K562 (cell line): ENCODE measurements around the gene TXNDC8. TPM values are rescaled to one million over a fixed set of nuclear protein-coding genes. Genes with fewer than 3 reads are reported as not detected.

ENCODE experiments used
- ATAC-seq: fragments of 200-7000 bp; cut with Tn5 transposase; 3 replicates; pipeline ENCODE4 v1.9.1; 2020; ENCODE audit warnings: moderate library complexity
- BruUV-seq: library from RNA; stranded (reverse); fragments of 400-500 nt; replicated peaks from 2 replicates; lab custom pipeline; 2021; lab: Mats Ljungman, UMichigan
- CTCF ChIA-PET: fragments of 300-600 bp; formaldehyde crosslinking; extraction: SDS; loops from one replicate; lab custom pipeline; 2021; ENCODE audit warnings: low intra/inter-chr PET ratio; lab: Yijun Ruan, JAX
- POLR2A ChIA-PET: fragments of 300-600, 350-650 bp; sonication (Branson Sonifier 250); formaldehyde crosslinking; extraction: SDS; loops from one replicate; lab custom pipeline; 2021; ENCODE audit warnings: antibody characterized with exemption, inconsistent platforms; lab: Yijun Ruan, JAX
- DNase-seq, 4 experiments: peaks; one replicate each; pipeline versions ENCODE4 v3.0.0 to v3.0.0-alpha.2; 2011 to 2018; ENCODE audit warnings: low spot score in 3 of 4, mixed read lengths in 3 of 4; ENCODE audit errors: extremely low read depth in 1 of 4
- FAIRE-seq: peaks from 2 replicates; lab custom pipeline; 2011; peaks lifted over from hg19 to GRCh38; lab: Jason Lieb, UNC
- H2AFZ ChIP-seq: 2 replicates; pipeline ENCODE4 v1.6.0; 2011; ENCODE audit warnings: low read depth, low read length, control low read depth, inconsistent platforms
- H3K27ac ChIP-seq: fragments of 200-600 bp; 3 replicates; pipeline ENCODE4 v1.8.0; 2011; ENCODE audit warnings: low read depth, mild to moderate bottlenecking, control low read depth, inconsistent platforms, low read length, moderate library complexity, mixed read lengths; ENCODE audit errors: extremely low read depth
- H3K27me3 ChIP-seq, 2 experiments: fragments of 300-600 bp in 1 of 2; 2 replicates in 1 of 2; 3 replicates in 1 of 2; pipeline versions ENCODE4 v1.6.0 to v1.8.0; 2011; ENCODE audit warnings: inconsistent platforms in 2 of 2, low read length in 2 of 2, mild to moderate bottlenecking in 1 of 2, mixed read lengths in 1 of 2, moderate library complexity in 1 of 2; ENCODE audit not compliant: control insufficient read depth in 2 of 2, insufficient read depth in 2 of 2
- H3K36me3 ChIP-seq: fragments of 300-600 bp; 3 replicates; pipeline ENCODE4 v1.8.0; 2011; ENCODE audit warnings: mild to moderate bottlenecking, low read length, inconsistent platforms; ENCODE audit not compliant: control insufficient read depth, insufficient read depth
- H3K4me1 ChIP-seq, 2 experiments: fragments of 200-600 bp in 1 of 2; replicated peaks in 1 of 2; 2 replicates in 1 of 2; 3 replicates in 1 of 2; pipeline versions ENCODE4 v1.5.1 to v1.8.0; 2011; ENCODE audit warnings: inconsistent platforms in 2 of 2, low read length in 2 of 2, mild to moderate bottlenecking in 1 of 2, mixed read lengths in 1 of 2, moderate library complexity in 1 of 2; ENCODE audit not compliant: control insufficient read depth in 2 of 2, insufficient read depth in 2 of 2
- H3K4me2 ChIP-seq: 2 replicates; pipeline ENCODE4 v1.6.1; 2011; ENCODE audit warnings: low read length, control low read depth, inconsistent platforms, mixed read lengths; ENCODE audit not compliant: insufficient read depth
- H3K4me3 ChIP-seq: fragments of 200-600 bp; sonication (generic), shearing (Covaris generic); 2 replicates; pipeline ENCODE4 v1.5.1; 2016; ENCODE audit warnings: control low read depth, inconsistent platforms
- H3K79me2 ChIP-seq: fragments of 200-600 bp; 3 replicates; pipeline ENCODE4 v1.8.0; 2011; ENCODE audit warnings: low read length, inconsistent platforms; ENCODE audit not compliant: control insufficient read depth, insufficient read depth
- H3K9ac ChIP-seq, 2 experiments: 2 replicates each; pipeline versions ENCODE4 v1.6.0 to v1.6.1; 2011; ENCODE audit warnings: low read depth in 2 of 2, low read length in 2 of 2, control low read depth in 1 of 2, inconsistent platforms in 1 of 2, mild to moderate bottlenecking in 1 of 2, mixed read lengths in 1 of 2; ENCODE audit not compliant: insufficient read depth in 1 of 2
- H3K9me1 ChIP-seq: one replicate; pipeline ENCODE4 v1.6.0; 2011; ENCODE audit warnings: inconsistent platforms, mild to moderate bottlenecking, low read length, moderate library complexity; ENCODE audit not compliant: control insufficient read depth, insufficient read depth
- H3K9me3 ChIP-seq: replicated peaks from 2 replicates; pipeline ENCODE4 v1.5.1; 2011; ENCODE audit warnings: low read depth, low read length, inconsistent platforms; ENCODE audit not compliant: control insufficient read depth, insufficient read depth
- H4K20me1 ChIP-seq: replicated peaks from 2 replicates; pipeline ENCODE4 v1.6.1; 2011; ENCODE audit warnings: low read length, inconsistent platforms, mixed read lengths; ENCODE audit not compliant: control insufficient read depth, insufficient read depth
- DMBX1 ChIP-seq: fragments of 250-450 bp; sonication (Bioruptor Pico); IDR thresholded peaks from 2 replicates; pipeline ENCODE4 v1.8.0; 2022; ENCODE audit warnings: inconsistent platforms, mild to moderate bottlenecking, moderate library complexity, borderline replicate concordance
- ELF2 ChIP-seq: fragments of 250-450 bp; sonication (Bioruptor Pico); IDR thresholded peaks from 2 replicates; pipeline ENCODE4 v1.5.0; 2021; ENCODE audit warnings: mild to moderate bottlenecking
- HDAC8 ChIP-seq: fragments of 450-650 bp; IDR thresholded peaks from 2 replicates; pipeline ENCODE4 v1.6.1; 2016; ENCODE audit warnings: mild to moderate bottlenecking, missing genetic modification characterization, moderate library complexity, missing compliant biosample characterization
- PTTG1 ChIP-seq: fragments of 450-650 bp; IDR thresholded peaks from 2 replicates; pipeline ENCODE4 v1.6.1; 2016; ENCODE audit warnings: low read depth, mild to moderate bottlenecking, missing genetic modification characterization, missing compliant biosample characterization
- TEAD4 ChIP-seq, 2 experiments: sonication (generic) in 1 of 2; formaldehyde crosslinking in 1 of 2; IDR thresholded peaks; 2 replicates each; pipeline versions ENCODE4 v1.6.1 to v1.8.0; 2012 to 2022; ENCODE audit warnings: borderline replicate concordance in 1 of 2, inconsistent platforms in 1 of 2, low read length in 1 of 2, mild to moderate bottlenecking in 1 of 2, missing genetic modification reagents in 1 of 2
- TSC22D4 ChIP-seq: fragments of 450-650 bp; IDR thresholded peaks from 2 replicates; pipeline ENCODE4 v1.6.1; 2016; ENCODE audit warnings: missing genetic modification characterization, missing biosample characterization, control low read depth
- ZNF717 ChIP-seq: fragments of 250-450 bp; sonication (Bioruptor Pico); IDR thresholded peaks from 2 replicates; pipeline ENCODE4 v1.5.0; 2021
- WGBS: fragments of 100-300 bp; shearing (Covaris generic); methylation state at CpG from one replicate; pipeline ENCODE4 v1.1.6; 2016; ENCODE audit warnings: low coverage, mixed read lengths; ENCODE audit not compliant: insufficient coverage; ENCODE audit errors: missing lambda C conversion rate; 5-methylcytosine and 5-hydroxymethylcytosine counted together
- in situ Hi-C: fragments of 300-500 bp; cut with MboI; formaldehyde crosslinking; loops from 4 replicates; pipeline ENCODE4 v1.15.0; 2018; ENCODE audit warnings: inconsistent platforms, mixed read lengths
- intact Hi-C: fragments of 100-400 bp; cut with micrococcal nuclease; formaldehyde crosslinking; loops from 2 replicates; pipeline ENCODE4 v1.14.2; 2022
- polyA plus RNA-seq, 8 experiments: library from polyadenylated mRNA; depleted of rRNA in 4 of 8; stranded (reverse) in 5 of 8; unstranded in 3 of 8; fragments of >200 nt; fragmentation: Nextera tagmentation in 2 of 8; fragmentation: Illumina TruSeq in 1 of 8; extraction: Ambion mirVana in 2 of 8; extraction: Trizol in 1 of 8; gene quantifications; 2 replicates each; pipeline versions ENCODE4 v1.2.1 to v1.2.3, GENCODE V29; 2011 to 2014; ENCODE audit warnings: inconsistent platforms in 1 of 8, missing spikeins in 1 of 8
- total RNA-seq, 7 experiments: library from RNA; depleted of rRNA in 6 of 7; stranded (reverse); fragments of >200 nt in 6 of 7; fragmentation: Illumina TruSeq in 2 of 7; extraction: Trizol in 2 of 7; gene quantifications; 2 replicates each; pipeline versions ENCODE4 v1.2.1 to v1.2.3, GENCODE V29; 2011 to 2021; ENCODE audit warnings: low replicate concordance in 1 of 7
- TF ChIP-seq, protein P1 (sequence below): sonication (generic); formaldehyde crosslinking; IDR thresholded peaks from 2 replicates; pipeline ENCODE4 v1.4.0; 2020; ENCODE audit warnings: mild to moderate bottlenecking, missing genetic modification reagents
- TF ChIP-seq, protein P2 (sequence below): fragments of 250-450 bp; sonication (Bioruptor Pico); IDR thresholded peaks from 2 replicates; pipeline ENCODE4 v1.8.0; 2021; ENCODE audit warnings: mild to moderate bottlenecking, moderate library complexity
- TF ChIP-seq, protein P3 (sequence below): sonication (generic); formaldehyde crosslinking; IDR thresholded peaks from 2 replicates; pipeline ENCODE4 v1.8.0; 2022; ENCODE audit warnings: missing genetic modification reagents, mild to moderate bottlenecking, borderline replicate concordance
- TF ChIP-seq, protein P4 (sequence below): fragments of 450-650 bp; formaldehyde crosslinking; IDR thresholded peaks from 2 replicates; pipeline ENCODE4 v1.4.0; 2022; ENCODE audit warnings: missing genetic modification characterization
- TF ChIP-seq, protein P5 (sequence below): fragments of 250-450 bp; sonication (Bioruptor Pico); IDR thresholded peaks from 2 replicates; pipeline ENCODE4 v1.5.0; 2022; ENCODE audit warnings: mild to moderate bottlenecking

The TXNDC8 gene
- total and polyA plus RNA-seq, 9 of the 15 experiments (the other 6 are each of a cell fraction or from before 2014, with no cell fraction given) = not detected

DNA sequence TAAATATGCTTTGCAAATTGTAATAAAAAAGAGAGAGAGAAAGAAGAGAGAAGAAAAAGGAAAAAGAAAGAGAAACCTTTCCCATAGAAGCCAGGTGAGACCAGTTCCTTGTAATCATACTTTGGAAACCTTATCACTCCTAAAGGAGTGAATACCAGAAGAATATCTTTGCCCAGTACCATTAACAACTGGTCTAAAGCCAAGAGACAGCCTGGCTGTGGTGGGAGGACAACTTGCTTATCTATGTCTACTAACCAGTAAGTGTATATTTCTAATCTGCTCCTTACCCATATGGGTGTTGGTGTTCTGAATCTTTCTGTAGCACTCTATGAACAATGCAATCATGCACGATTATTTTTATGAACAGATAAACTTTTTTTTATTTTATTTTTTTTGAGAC, 70.9 kb downstream of the TXNDC8 start:
- no peak for ATAC-seq
- intact Hi-C loops = no loop called here
- H2AFZ ChIP-seq = no peak overlapping the region

More for the DNA sequence above, 70.9 kb downstream of the TXNDC8 start:
- H3K9me3 ChIP-seq = no peaks in the 10 kb centered on the region
- no peaks in the 10 kb centered on the region for H3K79me2 ChIP-seq
- H3K9ac ChIP-seq = no peak overlapping the region
- WGBS = no CpG with 5 or more reads among the region's 1 CpG
- in situ Hi-C loops = no loop called here
- no peaks in the 10 kb centered on the region; a peak in 1 of 5 replicates for H3K4me1 ChIP-seq
- TF ChIP-seq, protein P1, sequence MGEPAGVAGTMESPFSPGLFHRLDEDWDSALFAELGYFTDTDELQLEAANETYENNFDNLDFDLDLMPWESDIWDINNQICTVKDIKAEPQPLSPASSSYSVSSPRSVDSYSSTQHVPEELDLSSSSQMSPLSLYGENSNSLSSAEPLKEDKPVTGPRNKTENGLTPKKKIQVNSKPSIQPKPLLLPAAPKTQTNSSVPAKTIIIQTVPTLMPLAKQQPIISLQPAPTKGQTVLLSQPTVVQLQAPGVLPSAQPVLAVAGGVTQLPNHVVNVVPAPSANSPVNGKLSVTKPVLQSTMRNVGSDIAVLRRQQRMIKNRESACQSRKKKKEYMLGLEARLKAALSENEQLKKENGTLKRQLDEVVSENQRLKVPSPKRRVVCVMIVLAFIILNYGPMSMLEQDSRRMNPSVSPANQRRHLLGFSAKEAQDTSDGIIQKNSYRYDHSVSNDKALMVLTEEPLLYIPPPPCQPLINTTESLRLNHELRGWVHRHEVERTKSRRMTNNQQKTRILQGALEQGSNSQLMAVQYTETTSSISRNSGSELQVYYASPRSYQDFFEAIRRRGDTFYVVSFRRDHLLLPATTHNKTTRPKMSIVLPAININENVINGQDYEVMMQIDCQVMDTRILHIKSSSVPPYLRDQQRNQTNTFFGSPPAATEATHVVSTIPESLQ (CRISPR knock-in tag) = no peak
- TF ChIP-seq, protein P2, sequence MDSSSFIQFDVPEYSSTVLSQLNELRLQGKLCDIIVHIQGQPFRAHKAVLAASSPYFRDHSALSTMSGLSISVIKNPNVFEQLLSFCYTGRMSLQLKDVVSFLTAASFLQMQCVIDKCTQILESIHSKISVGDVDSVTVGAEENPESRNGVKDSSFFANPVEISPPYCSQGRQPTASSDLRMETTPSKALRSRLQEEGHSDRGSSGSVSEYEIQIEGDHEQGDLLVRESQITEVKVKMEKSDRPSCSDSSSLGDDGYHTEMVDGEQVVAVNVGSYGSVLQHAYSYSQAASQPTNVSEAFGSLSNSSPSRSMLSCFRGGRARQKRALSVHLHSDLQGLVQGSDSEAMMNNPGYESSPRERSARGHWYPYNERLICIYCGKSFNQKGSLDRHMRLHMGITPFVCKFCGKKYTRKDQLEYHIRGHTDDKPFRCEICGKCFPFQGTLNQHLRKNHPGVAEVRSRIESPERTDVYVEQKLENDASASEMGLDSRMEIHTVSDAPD = no peak
- TF ChIP-seq HDAC8 (tag) (no peak), TEAD4 (IDR thresholded peaks at IDR 0.05; ENCODE audit: low read length) (no peak), TEAD4 (CRISPR knock-in tag; IDR thresholded peaks at IDR 0.05; ENCODE audit: borderline replicate concordance) (no peak), TSC22D4 (tag) (no peak), ELF2 (no peak), PTTG1 (tag) (no peak), ZNF717 (CRISPR knock-in tag) (no peak), DMBX1 (CRISPR knock-in tag) (no peak)
- TF ChIP-seq, protein P3, sequence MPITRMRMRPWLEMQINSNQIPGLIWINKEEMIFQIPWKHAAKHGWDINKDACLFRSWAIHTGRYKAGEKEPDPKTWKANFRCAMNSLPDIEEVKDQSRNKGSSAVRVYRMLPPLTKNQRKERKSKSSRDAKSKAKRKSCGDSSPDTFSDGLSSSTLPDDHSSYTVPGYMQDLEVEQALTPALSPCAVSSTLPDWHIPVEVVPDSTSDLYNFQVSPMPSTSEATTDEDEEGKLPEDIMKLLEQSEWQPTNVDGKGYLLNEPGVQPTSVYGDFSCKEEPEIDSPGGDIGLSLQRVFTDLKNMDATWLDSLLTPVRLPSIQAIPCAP (CRISPR knock-in tag) = no peak
- TF ChIP-seq, protein P4, sequence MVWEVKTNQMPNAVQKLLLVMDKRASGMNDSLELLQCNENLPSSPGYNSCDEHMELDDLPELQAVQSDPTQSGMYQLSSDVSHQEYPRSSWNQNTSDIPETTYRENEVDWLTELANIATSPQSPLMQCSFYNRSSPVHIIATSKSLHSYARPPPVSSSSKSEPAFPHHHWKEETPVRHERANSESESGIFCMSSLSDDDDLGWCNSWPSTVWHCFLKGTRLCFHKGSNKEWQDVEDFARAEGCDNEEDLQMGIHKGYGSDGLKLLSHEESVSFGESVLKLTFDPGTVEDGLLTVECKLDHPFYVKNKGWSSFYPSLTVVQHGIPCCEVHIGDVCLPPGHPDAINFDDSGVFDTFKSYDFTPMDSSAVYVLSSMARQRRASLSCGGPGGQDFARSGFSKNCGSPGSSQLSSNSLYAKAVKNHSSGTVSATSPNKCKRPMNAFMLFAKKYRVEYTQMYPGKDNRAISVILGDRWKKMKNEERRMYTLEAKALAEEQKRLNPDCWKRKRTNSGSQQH = no peak
- TF ChIP-seq, protein P5, sequence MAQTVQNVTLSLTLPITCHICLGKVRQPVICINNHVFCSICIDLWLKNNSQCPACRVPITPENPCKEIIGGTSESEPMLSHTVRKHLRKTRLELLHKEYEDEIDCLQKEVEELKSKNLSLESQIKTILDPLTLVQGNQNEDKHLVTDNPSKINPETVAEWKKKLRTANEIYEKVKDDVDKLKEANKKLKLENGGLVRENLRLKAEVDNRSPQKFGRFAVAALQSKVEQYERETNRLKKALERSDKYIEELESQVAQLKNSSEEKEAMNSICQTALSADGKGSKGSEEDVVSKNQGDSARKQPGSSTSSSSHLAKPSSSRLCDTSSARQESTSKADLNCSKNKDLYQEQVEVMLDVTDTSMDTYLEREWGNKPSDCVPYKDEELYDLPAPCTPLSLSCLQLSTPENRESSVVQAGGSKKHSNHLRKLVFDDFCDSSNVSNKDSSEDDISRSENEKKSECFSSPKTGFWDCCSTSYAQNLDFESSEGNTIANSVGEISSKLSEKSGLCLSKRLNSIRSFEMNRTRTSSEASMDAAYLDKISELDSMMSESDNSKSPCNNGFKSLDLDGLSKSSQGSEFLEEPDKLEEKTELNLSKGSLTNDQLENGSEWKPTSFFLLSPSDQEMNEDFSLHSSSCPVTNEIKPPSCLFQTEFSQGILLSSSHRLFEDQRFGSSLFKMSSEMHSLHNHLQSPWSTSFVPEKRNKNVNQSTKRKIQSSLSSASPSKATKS = no peak
- H3K27me3 ChIP-seq = no peaks in the 10 kb centered on the region
- no peak overlapping the region for H3K4me3 ChIP-seq
- CTCF ChIA-PET = no interaction called here
- no peak for FAIRE-seq
- no peaks in the 10 kb centered on the region for H4K20me1 ChIP-seq
- H3K27ac ChIP-seq = no peak overlapping the region
- no peak for DNase-seq
- no TSS peak for BruUV-seq
- POLR2A ChIA-PET = no interaction called here
- no peaks in the 10 kb centered on the region for H3K36me3 ChIP-seq
- no peaks in the 10 kb centered on the region for H3K9me1 ChIP-seq
- no peak overlapping the region for H3K4me2 ChIP-seq
